Nephron (organoid): ENCODE results near the gene ABLIM1.

Source experiments
- H3K27ac Mint-ChIP-seq, 3 experiments: 2 replicates each; pipeline ENCODE4 v1.8.0; 2020; ENCODE audit warnings: mixed read lengths in 3 of 3, mild to moderate bottlenecking in 2 of 3, moderate library complexity in 1 of 3
- H3K27me3 Mint-ChIP-seq: 2 replicates; pipeline ENCODE4 v1.8.0; 2021; ENCODE audit warnings: low read depth, mild to moderate bottlenecking, moderate library complexity, mixed read lengths
- H3K36me3 Mint-ChIP-seq: 2 replicates; pipeline ENCODE4 v1.8.0; 2020; ENCODE audit warnings: low read depth, mixed read lengths
- H3K4me1 Mint-ChIP-seq: 2 replicates; pipeline ENCODE4 v1.8.0; 2020; ENCODE audit warnings: mixed read lengths
- H3K4me3 Mint-ChIP-seq, 3 experiments: 2 replicates each; pipeline ENCODE4 v1.8.0; 2020; ENCODE audit warnings: mild to moderate bottlenecking in 3 of 3, mixed read lengths in 3 of 3, moderate library complexity in 2 of 3
- H3K9me3 Mint-ChIP-seq: 2 replicates; pipeline ENCODE4 v1.8.0; 2020; ENCODE audit warnings: mixed read lengths
- CTCF ChIP-seq, 3 experiments: fragments of 200-600 bp; sonication (generic); IDR thresholded peaks; one replicate each; pipeline ENCODE4 v1.5.0; 2021; ENCODE audit warnings: antibody characterized with exemption in 3 of 3; ENCODE audit not compliant: unreplicated experiment in 3 of 3

Gene ABLIM1

GRCh38 chr10:114576716-114577115, 81.4 kb downstream of the ABLIM1 start:
- H3K4me3 Mint-ChIP-seq: no peak overlapping the region
- H3K27me3 Mint-ChIP-seq: peaks cover 3% of the 10 kb centered on the region
- H3K4me1 Mint-ChIP-seq: peaks cover 16% of the 10 kb centered on the region
- no peak overlapping the region for H3K27ac Mint-ChIP-seq
- TF ChIP-seq CTCF (IDR thresholded peaks at IDR 0.05; ENCODE audit: unreplicated experiment in 3 of 3): no peak
- no peaks in the 10 kb centered on the region for H3K9me3 Mint-ChIP-seq
- H3K36me3 Mint-ChIP-seq: peaks cover 7% of the 10 kb centered on the region

GRCh38 chr10:114576132-114576487, 82.0 kb downstream of the ABLIM1 start:
- no peak for TF ChIP-seq CTCF (IDR thresholded peaks at IDR 0.05; ENCODE audit: unreplicated experiment in 3 of 3)
- no peak overlapping the region for H3K27ac Mint-ChIP-seq
- no peak overlapping the region for H3K4me3 Mint-ChIP-seq
- peaks cover 7% of the 10 kb centered on the region for H3K36me3 Mint-ChIP-seq
- no peaks in the 10 kb centered on the region for H3K9me3 Mint-ChIP-seq
- H3K27me3 Mint-ChIP-seq: peaks cover 3% of the 10 kb centered on the region
- peaks cover 16% of the 10 kb centered on the region for H3K4me1 Mint-ChIP-seq

DNA sequence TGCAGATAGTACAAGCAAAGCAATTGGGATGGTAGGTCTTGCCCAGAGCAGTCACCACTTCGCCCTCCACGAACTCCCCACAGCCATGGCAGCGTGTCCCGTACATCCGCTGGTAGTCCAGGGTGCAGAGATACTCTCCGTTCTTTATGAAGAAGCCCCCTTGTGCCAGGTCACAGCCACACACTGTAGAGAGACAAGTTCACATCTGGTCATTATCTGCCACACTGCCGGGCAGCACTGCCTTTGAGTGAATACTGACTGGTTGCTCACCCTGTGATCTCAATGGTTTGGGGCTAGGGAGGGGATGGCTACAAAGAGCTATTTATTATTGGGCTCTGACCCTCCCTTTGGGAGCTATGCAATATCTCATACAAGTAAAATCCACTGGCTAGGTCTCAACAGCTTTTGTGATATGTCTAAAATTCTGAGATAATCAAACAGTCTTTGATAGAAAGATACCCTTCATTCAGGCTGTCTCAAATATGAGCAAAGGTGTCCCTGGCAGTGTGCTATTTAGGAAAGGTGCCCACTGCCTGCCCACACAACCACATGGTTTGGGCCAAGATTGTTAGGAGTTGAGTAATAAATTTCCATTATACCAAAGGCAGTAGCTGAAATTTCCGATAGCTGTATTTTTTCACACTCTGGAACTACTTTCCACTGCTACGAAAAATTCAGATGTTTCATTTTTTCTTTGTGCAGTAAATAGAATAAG, 82.5 kb downstream of the ABLIM1 start:
- no peaks in the 10 kb centered on the region for H3K9me3 Mint-ChIP-seq
- TF ChIP-seq CTCF (IDR thresholded peaks at IDR 0.05; ENCODE audit: unreplicated experiment in 3 of 3): no peak
- no peak overlapping the region for H3K27ac Mint-ChIP-seq
- peaks cover 3% of the 10 kb centered on the region for H3K27me3 Mint-ChIP-seq
- peaks cover 16% of the 10 kb centered on the region for H3K4me1 Mint-ChIP-seq
- H3K4me3 Mint-ChIP-seq: no peak overlapping the region
- peaks cover 7% of the 10 kb centered on the region for H3K36me3 Mint-ChIP-seq

DNA sequence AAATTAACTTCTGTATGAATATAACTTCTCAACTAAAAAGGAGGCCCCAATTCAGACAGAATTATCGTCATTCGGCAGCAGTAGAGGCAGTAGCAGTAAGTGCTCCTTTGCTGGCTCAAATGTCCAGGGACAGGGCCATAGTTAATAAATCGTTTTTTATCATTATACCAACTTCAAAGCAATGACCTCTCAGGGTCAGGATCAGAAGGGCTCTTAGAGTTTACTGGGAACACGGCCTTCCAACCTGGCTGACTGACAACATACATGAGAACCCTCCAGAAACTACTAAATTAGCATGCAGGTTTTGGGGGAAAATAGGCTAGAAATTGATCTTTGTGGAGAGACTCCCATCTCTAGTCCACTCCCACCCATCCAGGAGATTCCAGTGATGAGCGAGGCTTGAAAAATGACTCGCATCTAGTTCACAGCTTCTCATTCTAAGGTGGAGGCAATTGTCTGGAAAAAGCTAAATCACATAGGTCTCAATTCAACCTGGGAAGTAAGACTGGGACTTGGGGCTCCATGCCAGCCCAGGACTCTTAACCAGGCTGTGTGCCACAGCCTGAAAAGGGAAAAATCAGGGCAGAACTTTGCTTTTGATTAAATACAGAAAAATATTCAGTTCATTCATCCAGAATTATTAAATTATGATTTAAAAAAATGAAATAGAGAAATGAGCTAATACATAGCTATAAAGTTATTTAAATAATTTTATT, 84.6 kb downstream of the ABLIM1 start:
- Mint-ChIP-seq H3K4me1 (peaks cover 16% of the 10 kb centered on the region), H3K27me3 (peaks cover 3% of the 10 kb centered on the region), H3K36me3 (peaks cover 7% of the 10 kb centered on the region), H3K9me3 (no peaks in the 10 kb centered on the region), H3K27ac (no peak overlapping the region), H3K4me3 (no peak overlapping the region)
- no peak for TF ChIP-seq CTCF (IDR thresholded peaks at IDR 0.05; ENCODE audit: unreplicated experiment in 3 of 3)

DNA sequence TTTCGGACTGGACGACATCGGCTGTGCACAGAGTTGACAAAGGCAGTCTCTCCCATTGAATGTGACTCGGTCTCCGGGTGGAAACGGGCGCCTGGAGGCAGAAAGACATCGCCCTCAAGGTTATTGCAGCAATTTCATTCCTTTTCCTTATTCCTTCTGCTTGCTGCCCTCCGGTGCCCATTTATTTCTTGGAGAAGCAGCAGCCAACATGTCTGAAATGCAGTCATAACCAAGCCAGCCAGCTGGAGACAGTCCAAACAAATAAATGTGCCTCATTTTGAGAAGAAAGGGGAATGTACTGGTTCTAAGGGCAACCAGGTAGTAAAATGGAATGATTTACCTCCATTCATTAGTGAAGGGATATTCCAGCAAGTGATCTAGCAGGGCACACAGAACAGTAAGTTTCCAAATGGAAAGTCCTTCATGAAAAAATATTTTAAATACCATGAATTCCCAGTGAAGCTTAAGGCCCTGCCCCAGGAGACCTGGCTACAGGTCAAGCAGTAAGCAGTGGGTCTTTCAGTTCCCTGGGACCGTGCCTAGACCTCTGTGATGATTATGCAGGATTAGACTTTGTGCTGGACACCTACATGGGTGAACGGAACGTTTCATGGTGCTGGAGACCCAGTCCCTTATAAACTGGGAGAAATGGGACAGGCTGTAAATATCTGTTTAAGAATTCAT, 86.6 kb downstream of the ABLIM1 start:
- no peak for TF ChIP-seq CTCF (IDR thresholded peaks at IDR 0.05; ENCODE audit: unreplicated experiment in 3 of 3)
- Mint-ChIP-seq H3K4me1 (no peaks in the 10 kb centered on the region), H3K4me3 (no peak overlapping the region), H3K27ac (peak overlapping the region in 2 of 3 experiments; percentile 37 to 47), H3K9me3 (no peaks in the 10 kb centered on the region), H3K27me3 (peaks cover 3% of the 10 kb centered on the region), H3K36me3 (peaks cover 7% of the 10 kb centered on the region)
